ENCODE data around the gene MAP2.

The MAP2 gene

DNA sequence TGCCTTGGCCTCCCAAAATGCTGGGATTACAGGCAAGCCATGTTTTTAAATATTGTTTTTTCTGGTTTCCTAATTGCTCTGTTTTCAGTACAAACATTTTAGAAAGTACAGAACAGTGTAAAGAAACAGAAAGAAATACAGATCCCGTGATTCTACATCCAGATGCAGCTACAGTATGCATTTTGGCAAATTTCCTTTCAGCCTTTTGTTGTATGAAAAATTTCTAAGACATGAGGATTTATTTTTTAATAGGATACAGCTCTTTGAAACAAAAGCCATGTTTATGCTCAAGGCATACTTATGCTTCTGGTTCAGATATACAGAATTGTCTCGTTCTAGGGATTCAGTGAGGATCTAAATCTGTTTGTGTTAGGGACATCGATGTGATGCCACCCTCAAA is 109.5 kb downstream of the MAP2 start:
- DNase-seq (ENCODE audit: low read depth): no peak

DNA sequence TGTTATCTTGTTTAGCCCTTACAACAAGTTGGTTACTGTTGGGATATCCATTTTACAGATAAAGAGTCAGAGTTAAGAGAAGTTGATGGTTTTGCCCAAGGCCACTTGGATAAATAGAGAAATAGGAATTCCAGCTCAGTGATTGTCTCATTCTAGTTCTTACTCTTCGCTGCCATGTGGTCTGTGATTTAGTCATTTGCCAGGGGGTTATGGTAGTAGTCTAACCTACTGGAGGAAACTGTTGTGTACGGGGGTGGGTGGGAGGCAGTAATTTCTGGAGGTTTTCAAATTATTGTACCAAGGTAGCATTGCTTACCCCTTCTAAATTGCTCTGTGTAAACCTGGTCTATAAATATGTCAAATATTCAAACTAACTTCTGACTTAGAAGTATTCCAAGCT is 110.4 kb downstream of the MAP2 start:
- DNase-seq (ENCODE audit: low read depth): no peak

DNA sequence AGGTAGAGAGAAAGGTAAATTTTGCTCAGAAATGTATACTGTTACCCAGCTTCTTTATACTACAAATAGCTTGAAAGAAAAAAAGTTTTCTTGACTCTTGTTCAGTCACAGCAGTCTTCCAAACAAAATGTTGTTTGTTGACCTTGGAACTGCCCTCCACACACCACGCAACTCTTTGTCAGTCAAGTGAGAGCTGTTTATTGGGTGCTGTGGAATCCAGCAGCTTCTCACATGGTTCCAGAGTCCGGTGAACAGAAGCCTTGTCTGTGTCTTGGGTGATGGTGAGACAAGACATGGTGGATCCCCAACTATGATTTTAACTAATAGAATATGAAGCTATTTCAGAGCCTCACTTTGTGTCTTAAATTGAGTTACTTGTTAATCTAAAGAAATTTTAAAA is 112.5 kb downstream of the MAP2 start:
- DNase-seq (ENCODE audit: low read depth): no peak

DNA sequence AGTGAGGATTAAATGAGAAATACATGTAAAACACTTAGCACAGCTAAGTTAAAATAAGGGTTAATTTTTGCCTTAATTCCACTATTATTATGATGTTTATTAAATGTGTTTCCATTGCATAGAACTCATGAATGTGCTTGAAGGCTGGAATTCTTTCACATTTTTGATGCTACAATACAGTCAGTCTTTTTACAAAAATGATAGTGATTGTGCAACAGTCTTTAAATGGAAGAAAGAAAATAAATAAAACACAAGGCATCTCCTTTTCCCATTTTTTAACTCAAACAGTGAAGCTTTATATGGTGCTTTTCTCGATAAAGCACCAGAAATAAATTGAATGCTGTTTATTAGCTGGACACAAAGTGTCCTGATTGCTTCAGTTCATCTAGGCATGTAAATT is 123.9 kb downstream of the MAP2 start:
- DNase-seq (ENCODE audit: low read depth): no peak

DNA sequence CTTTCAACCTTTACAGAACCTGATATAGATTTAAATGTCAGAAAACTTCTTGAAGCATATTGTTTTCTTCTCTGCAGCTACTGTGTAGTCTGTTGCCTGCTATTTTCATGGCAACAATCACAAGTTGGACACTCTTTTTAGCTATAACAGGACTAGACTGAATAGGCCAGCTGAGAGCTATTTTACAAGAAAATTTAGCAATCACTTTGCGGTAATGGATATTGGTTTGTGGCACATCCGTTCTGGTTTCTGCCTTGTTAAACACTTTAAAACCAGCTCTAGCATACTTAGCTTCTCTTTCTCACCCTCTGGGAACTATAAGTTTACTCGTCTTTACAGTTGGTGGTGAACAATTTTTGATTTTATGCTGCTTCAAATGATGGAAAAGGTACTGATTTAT is 125.7 kb downstream of the MAP2 start:
- DNase-seq (ENCODE audit: low read depth): no peak

DNA sequence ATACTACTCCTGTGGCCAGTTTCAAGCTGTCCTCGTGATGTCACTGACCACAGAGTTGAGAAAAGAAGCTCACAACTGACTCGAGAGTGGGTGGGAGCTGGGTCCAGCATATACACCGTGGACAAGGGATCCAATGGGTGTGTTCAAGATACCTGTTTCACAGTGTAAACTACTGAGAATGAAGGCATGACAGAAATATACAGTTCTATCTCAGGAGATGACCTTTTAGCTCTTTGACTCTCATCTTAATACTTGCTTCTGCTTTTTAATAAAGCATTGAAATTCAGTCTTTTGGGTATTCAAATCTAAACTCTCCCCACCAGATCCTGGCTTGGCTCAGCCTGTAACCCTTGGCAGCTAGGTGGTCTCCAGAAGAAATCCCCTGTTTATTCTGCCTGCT is 130.1 kb downstream of the MAP2 start:
- no peak for DNase-seq (ENCODE audit: low read depth)

DNA sequence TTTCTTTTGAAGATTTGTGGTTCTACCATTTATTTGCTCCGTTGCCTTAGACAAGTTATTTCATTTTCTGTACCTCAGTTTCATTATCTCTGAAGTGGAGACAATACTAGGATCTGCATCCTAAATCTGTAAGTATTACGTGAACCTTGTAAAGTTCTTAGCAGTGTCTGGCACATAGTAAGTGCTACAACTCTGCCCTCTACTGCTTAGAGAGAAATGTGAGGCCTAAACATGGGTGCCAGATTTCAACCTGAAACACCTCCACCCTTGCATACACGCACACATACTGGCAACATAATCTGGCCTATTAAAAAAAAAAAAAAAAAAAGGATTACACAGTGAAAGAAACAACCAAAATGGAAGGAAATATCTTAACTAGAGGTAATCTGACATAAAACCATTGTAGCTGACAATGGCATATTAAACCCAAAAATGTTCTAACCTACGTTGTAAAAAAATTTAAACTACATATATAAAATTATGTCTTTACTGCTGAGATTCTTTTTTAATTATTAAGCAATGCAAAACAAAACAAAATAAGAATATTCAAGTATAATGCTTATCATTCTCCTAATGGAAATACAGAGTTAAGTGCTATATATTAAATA is 132.6 kb downstream of the MAP2 start:
- DNase-seq (ENCODE audit: low read depth): peak; percentile 16

DNA sequence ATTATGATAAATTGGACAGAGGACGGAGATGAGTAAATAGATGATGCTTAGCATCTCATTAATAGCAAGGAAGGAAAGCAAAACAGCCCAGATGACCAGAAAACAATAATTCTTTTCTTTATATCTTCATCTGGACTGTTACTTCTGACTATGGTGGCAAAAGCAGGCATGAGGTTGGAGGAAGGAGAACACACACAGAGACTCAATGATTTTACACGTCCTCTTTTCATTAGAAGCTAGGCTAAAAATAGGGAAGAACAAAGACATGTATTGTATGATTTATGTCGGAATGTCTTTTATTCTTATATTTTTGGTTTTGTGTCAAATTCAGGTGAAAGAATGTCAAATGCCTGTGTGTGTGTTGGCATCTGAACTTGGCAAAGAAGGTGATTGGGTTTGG is 137.1 kb downstream of the MAP2 start:
- DNase-seq (ENCODE audit: low read depth): no peak

DNA sequence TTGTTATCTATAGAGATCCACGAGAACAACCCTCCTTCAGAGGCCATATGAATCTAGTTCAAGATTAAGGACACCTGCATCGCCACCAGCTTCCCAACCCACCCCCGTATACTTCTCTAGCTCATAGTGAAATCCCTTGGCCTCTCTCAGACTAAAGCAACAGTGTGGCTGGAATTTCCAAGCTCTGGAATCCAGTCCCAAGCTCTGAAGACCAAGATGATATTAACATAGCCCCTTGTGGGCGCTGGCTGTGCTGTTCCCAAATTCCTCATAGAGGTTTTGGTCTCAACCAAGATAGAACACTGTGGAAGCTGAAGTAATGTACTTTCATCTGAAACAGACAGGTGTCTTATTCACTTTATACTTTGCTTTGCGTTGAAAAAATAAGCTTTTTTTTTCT is 139.6 kb downstream of the MAP2 start:
- DNase-seq (ENCODE audit: low read depth): no peak

DNA sequence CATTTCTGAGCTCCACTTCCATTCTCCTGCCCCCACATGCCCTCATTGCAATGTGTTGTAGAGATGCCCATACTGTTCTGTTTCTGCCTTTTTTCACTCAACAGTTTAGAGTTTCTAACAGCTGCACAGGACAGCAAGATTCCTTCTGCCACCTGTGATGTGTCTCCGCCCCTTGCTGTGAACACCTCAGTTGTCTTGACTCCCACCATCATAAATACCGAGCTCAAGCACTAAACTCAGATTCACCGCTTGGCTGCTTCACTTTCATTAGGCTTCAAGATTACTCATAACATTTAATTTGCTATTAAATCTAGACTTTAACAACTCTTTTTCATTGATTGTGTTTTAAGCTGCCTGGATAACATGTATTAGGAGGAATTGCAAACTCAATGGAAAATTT is 141.0 kb downstream of the MAP2 start:
- no peak for DNase-seq (ENCODE audit: low read depth)

DNA sequence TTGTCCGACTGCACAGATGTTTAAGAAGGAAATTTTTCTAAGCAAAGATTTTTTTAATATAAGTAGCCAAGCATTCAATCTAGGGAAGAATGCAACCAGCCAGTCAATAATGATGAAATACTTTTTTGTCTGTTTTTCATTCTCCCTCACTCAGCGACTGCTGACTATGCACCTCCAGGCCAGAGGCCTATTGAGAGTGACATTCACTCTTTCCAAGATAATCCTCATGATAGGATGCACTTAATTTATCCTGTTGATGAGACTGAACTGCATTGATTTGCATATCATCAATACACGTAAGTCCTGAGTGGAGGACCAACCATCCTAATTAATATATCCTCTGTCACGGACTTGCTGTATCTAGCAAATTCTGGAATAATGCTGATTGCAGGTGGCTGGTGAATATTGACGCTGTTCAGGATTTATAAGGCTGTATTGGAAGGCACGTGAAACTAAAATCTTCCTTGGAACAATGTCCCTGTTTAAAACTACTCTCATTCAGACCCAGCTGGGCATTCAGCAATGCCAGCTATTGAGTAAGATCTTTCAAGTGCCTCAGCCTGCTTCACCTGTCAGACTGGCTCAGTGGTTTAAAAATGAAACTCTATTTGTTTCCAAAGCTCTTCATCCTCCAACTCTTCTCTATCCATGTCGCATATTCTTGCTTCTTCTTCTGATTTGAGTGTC is 142.2 kb downstream of the MAP2 start:
- DNase-seq (ENCODE audit: low read depth): no peak

DNA sequence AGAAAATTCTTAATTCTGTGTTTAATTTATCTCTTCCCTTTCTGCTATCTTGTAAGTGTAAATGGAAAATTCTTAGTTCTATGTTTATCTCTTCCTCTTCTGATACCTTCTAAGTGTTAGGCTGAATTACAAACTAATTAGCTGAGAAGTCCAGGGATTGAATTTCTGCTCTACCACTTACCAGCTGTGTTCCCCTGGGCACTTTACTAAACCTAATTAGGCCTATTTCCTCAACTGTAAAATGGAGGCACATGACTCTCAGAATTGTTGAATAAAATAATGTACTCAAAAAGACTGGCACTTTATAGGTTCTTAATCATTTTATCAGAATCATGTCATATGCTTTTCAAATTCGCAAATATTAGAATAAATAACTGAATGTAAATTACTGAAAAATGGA is 146.3 kb downstream of the MAP2 start:
- DNase-seq (ENCODE audit: low read depth): no peak

DNA sequence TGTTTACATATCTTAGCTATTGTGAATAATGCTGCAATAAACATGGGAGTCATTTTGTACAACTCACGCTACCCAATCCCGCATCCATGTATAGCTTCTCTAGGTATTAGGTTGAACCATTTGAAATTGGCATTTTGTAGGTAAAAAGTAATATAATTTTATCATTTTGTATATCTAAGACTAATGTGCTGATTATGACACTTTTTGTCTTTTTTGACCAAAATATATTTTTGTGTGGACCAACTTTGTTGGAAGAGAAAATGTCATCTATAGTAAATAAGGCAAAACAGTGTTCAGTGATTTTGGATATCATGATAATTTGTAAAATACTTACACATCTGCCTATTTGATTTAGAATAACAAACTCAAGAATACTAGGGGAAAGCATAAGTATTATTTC is 150.7 kb downstream of the MAP2 start:
- no peak for DNase-seq (ENCODE audit: low read depth)

DNA sequence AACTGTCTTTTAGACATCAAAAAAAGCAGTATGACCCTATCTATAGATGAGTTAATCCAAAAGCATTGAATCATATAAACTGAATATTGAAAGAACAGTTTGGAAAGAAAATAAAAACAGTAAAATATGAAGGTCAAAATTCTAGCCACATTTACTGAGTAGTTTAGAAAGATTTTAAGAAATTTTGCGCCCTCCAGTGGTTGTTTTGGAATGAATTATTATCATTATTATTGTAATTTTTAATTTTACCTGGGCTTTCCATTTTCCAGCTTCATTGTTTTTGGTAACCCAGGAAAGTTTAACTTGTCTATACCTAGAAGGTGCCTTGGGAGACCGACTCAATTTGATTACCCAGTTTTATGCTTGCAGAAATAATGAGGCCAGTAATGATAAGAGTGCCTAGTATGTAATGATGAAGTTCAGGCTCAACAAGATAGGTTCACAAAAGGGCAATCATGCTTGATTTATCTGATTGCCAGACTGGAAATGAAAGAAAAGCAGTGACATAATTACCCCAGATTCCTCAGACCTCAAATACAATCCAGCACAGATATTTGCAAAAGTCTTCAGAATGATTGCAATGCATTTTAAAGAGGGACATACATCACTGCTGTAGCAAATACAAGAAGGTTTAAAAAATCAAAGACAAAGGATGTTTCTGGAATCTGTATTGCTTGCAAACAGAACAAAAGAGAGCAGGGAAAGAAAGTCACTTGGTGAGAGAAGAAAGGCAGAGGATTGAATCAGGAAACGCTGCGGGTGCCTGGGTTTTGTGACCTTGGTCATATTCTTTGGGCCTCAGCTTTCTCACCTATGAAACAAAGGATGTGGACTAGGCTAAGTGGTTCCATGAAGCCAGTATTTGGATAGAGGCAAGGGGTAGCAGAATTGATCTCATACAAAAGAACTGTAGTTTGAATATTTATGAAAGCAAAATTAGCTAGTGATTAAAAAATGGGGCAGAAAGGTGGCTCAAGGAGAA is 153.8 kb downstream of the MAP2 start:
- DNase-seq (ENCODE audit: low read depth): peak; percentile 1

DNA sequence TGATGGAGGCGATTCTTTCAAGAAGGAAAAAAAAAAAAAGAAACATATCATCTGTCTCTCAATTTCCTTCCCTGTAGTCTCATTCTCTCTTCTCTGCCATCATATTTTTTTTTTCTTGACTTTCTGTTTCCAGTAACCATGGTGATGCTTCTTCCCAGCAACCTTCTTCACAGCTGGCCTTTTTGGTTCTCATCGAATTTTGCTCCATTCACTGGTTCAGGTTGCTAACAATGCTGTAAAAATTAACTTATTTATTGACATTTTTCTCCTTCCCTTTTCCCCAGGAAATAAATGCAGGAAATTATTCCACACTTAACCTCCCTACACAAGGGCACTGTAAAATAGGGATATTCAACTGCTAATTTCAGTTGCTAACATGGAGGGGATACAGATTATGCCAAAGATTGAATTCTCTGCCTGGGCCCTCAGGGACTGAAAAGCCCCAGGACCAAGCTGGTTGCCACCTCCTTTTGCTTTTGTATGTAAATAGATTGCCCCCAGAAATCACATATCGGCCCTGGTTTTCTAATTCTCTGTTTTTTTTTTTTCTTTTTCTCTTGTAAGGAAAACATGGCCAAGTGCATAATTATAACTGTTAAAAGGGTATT is 154.7 kb downstream of the MAP2 start:
- no peak for DNase-seq (ENCODE audit: low read depth)

DNA sequence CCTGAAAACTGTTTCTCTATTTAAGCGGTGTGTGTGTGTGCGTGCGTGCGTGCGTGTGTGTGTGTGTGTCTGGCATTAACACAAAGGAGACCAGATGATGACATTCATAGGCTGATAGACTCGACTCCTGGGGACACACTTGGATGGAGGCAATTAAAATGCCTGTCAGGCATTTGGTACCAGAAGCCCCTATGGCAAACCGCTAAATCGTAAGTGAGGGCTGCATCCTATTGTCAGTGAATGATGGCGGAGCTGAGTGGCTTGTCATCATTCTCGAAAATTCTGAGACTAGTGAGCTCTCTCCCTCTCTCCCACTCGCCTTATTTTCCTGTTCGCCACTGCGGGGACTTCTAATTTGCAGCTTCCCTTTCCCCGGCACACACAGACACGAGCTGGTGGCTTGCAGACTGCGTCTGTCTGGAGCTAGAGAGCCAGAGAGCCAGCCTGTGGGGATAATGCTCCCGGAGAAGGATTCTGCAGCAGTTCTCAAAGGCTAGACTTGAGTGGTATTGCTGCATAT is 155.4 kb downstream of the MAP2 start:
- peak; percentile 10 for DNase-seq (ENCODE audit: low read depth)

DNA sequence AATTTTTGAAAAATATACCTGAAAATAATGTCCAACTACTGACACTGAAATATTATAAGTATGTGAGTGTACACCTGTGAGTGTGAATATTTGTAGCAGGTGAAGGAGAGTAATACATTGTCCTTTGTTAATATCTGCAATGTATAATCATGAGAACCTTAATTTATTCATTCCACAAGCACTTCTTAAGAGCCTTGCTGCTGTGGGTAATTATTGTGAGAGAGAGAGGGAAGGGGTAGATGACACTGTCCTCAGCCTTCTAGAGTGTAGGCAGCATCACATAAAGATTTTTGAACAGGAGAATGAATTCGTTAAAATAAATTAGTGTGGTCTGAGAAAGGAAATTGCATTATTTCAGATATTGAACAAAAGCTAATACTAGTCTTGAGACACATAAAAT is 157.2 kb downstream of the MAP2 start:
- DNase-seq (ENCODE audit: low read depth): no peak

DNA sequence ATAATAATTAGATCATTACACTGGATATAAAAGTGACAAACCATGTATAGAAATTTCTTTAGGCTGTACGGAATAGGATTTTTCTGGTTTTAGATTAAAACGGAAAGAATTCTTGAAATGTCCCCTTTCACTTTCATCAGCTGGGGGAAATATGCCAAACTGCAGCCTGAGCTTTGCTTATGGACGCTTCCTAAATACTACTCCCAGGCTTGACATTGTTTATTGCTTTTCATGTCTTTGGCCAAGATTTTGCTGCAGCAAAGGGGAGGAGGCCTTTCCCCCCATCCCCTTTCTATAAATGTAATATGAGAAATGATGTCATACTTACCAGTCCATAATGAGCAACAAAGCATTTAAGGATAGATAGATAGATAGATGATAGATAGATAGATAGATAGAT is 158.4 kb downstream of the MAP2 start:
- DNase-seq (ENCODE audit: low read depth): no peak

DNA sequence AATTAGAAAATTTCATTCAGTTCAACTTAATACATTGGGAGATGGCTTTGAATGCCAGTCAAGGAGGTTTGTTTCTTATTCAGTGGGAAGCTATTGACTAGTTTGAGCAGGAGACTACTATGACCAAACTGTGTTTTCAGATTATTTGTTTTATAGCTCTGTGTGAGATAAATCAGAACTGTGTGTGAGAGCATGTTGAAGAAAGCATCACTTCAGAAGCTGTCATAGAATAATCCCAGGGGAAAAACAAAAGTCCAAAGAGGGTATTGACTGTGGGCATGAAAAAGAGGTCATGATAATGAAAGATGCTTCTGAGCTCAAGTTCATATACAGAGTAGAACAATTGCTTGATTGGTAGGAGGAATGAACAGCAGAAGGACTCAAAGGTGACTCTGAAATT is 160.6 kb downstream of the MAP2 start:
- DNase-seq (ENCODE audit: low read depth): no peak

DNA sequence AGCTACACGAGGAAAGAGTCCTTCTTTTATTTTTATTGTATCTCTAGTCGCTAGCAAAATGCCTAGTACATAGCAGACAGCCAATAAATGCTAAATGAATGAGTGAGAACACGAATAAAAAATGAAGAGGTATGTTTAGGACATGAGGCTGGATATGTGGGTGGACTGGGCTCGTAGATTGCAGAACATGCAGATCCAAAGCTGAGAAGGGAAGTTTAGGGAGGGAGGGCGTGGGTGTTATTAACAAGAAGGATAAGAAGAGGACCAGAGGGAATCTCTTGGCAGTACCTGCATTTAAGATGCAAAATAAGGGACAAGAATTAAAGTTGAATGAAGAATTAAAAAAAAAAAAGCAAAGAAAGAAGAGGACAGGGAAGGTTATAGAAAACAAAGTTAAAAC is 161.1 kb downstream of the MAP2 start:
- no peak for DNase-seq (ENCODE audit: low read depth)

DNA sequence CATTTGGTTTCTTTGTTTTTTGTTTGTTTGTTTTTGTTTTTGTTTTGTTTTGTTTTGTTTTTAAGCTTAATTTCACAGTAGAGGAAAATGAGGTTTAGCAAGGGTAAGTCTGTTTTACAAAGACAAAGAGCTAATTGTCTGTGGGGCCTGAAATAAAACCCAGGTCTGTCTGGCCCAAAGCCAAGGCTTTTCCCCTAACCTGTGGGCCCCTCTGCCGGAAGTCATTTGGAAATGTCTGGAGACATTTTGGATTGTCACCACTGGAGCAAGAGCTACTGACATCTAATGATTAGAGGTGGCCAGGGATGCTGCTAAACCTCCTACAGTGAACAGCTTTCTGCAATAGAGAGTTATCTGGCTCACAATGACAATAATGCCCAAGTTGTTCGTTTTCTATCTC is 167.2 kb downstream of the MAP2 start:
- no peak for DNase-seq (ENCODE audit: low read depth)

DNA sequence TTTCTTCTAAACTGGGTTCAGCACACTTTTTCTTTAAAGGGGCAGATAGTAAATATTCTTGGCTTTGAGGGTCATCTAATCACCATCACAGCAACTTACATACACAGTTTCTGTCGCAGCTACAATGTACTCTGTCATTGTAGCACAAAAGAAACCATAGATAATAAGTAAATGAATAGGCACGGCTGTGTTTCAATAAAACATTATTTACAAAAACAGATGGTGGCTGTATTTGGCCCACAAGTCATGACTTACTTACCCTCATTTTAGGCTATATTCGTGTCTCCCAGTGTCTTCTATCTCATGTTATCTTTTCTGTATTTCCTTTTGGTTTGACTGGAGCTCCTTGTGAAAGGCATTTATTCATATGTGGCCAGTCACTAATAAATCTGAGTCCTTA is 168.3 kb downstream of the MAP2 start:
- no peak for DNase-seq (ENCODE audit: low read depth)
